ENCODE results near the gene OTOP2.

Gene OTOP2

GRCh38 chr17:74921026-74921681, 2.9 kb upstream of the OTOP2 start:
- CTCF ChIA-PET, result interaction anchor here (0.5 to 6.3 kb wide), 7 partner anchors 10 to 829 kb away, joined by 3 to 69 read pairs (median 4); no protein-coding TSS in a partner anchor
- Histone ChIP-seq H3K27ac (ENCODE audit: extremely low read depth, low read depth, low read length) (no peak overlapping the region), H3K4me1 (ENCODE audit: control insufficient read depth, insufficient read depth, low read length) (no peaks in the 10 kb centered on the region), H3K9me3 (ENCODE audit: control insufficient read depth, insufficient read depth, low read depth, low read length) (no peaks in the 10 kb centered on the region), H3K4me3 (ENCODE audit: low read depth, low read length) (no peak overlapping the region), H3K36me3 (ENCODE audit: control insufficient read depth in 2 of 2, insufficient read depth in 1 of 2, low read length in 2 of 2) (peaks cover 0 to 5% of the 10 kb centered on the region in 2 experiments; a peak in 1 of 3 replicates)
- POLR2A ChIA-PET, result interaction anchor here (1.6 kb wide), 1 partner anchor 48 kb away, joined by 3 read pairs; the partner anchor contains the start of gene FDXR
- TF ChIP-seq ZNF335 (tag by site-specific recombination; conservative IDR thresholded peaks at IDR 0.05) (0 out of 2 replicates have a peak, but pooled peaks have one; percentile 25), PATZ1 (tag by site-specific recombination; IDR thresholded peaks at IDR 0.05) (peak; percentile 43; the same call in 1 of the 2 replicates), ZBTB20 (tag by site-specific recombination; IDR thresholded peaks at IDR 0.05) (peak; percentile 67), ZBTB8A (tag by site-specific recombination; IDR thresholded peaks at IDR 0.05) (peak; percentile 70), GLIS2 (tag by site-specific recombination; IDR thresholded peaks at IDR 0.05) (peak; percentile 79; the same call in 1 of the 2 replicates), SCRT2 (tag by site-specific recombination; IDR thresholded peaks at IDR 0.05) (0 out of 2 replicates have a peak, but pooled peaks have one; percentile 1), ZFP69B (tag by site-specific recombination; IDR thresholded peaks at IDR 0.05) (peak; percentile 86), CTCF (tag by site-specific recombination; IDR thresholded peaks at IDR 0.05) (no peak), WT1 (tag by site-specific recombination; IDR thresholded peaks at IDR 0.05) (peak; percentile 56; the same call in 1 of the 2 replicates), ZNF202 (tag by site-specific recombination; IDR thresholded peaks at IDR 0.05; ENCODE audit: borderline replicate concordance) (no peak), ZFHX2 (tag by site-specific recombination; conservative IDR thresholded peaks at IDR 0.05) (peak; percentile 92), ZNF121 (tag by site-specific recombination; IDR thresholded peaks at IDR 0.05) (no peak), OSR2 (tag by site-specific recombination; IDR thresholded peaks at IDR 0.05) (no peak), BCL11B (tag by site-specific recombination; IDR thresholded peaks at IDR 0.05; ENCODE audit: low read depth) (no peak), ZNF843 (tag by site-specific recombination; IDR thresholded peaks at IDR 0.05) (no peak), ZSCAN4 (tag by site-specific recombination; IDR thresholded peaks at IDR 0.05) (no peak), MYNN (tag by site-specific recombination; IDR thresholded peaks at IDR 0.05; ENCODE audit: borderline replicate concordance) (no peak), SP2 (tag by site-specific recombination; IDR thresholded peaks at IDR 0.05) (peak; percentile 16), ZIC2 (tag by site-specific recombination; IDR thresholded peaks at IDR 0.05) (peak; percentile 87), ZBTB48 (tag by site-specific recombination; IDR thresholded peaks at IDR 0.05) (peak; percentile 31; the same call in 1 of the 2 replicates), SP7 (tag by site-specific recombination; IDR thresholded peaks at IDR 0.05) (peak; percentile 43), GLIS1 (tag by site-specific recombination; IDR thresholded peaks at IDR 0.05) (peak; percentile 85), ZNF394 (tag by site-specific recombination; IDR thresholded peaks at IDR 0.05; ENCODE audit: borderline replicate concordance) (no peak), TCF7L2 (IDR thresholded peaks at IDR 0.05; ENCODE audit: borderline replicate concordance, low read depth, low read length) (no peak), ZNF24 (tag by site-specific recombination; IDR thresholded peaks at IDR 0.05) (no peak), ZNF398 (tag by site-specific recombination; IDR thresholded peaks at IDR 0.05) (peak; percentile 77), KLF1 (tag by site-specific recombination; IDR thresholded peaks at IDR 0.05) (peak; percentile 39; the same call in 1 of the 2 replicates)
- TF ChIP-seq, protein P1, sequence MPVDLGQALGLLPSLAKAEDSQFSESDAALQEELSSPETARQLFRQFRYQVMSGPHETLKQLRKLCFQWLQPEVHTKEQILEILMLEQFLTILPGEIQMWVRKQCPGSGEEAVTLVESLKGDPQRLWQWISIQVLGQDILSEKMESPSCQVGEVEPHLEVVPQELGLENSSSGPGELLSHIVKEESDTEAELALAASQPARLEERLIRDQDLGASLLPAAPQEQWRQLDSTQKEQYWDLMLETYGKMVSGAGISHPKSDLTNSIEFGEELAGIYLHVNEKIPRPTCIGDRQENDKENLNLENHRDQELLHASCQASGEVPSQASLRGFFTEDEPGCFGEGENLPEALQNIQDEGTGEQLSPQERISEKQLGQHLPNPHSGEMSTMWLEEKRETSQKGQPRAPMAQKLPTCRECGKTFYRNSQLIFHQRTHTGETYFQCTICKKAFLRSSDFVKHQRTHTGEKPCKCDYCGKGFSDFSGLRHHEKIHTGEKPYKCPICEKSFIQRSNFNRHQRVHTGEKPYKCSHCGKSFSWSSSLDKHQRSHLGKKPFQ (tag by site-specific recombination; IDR thresholded peaks at IDR 0.05), result peak; percentile 92
- TF ChIP-seq, protein P2, sequence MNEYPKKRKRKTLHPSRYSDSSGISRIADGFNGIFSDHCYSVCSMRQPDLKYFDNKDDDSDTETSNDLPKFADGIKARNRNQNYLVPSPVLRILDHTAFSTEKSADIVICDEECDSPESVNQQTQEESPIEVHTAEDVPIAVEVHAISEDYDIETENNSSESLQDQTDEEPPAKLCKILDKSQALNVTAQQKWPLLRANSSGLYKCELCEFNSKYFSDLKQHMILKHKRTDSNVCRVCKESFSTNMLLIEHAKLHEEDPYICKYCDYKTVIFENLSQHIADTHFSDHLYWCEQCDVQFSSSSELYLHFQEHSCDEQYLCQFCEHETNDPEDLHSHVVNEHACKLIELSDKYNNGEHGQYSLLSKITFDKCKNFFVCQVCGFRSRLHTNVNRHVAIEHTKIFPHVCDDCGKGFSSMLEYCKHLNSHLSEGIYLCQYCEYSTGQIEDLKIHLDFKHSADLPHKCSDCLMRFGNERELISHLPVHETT (tag by site-specific recombination; IDR thresholded peaks at IDR 0.05), result no peak

Data from HEK293 (cell line).